OCI-LY1 (cell line): ENCODE measurements around the gene QPRT.

Source experiments
- H2AFZ ChIP-seq: fragments of 200-600 bp; sonication (generic), shearing (Covaris generic); 2 replicates; pipeline ENCODE4 v1.6.0; 2014; ENCODE audit warnings: antibody characterized with exemption, mild to moderate bottlenecking, low read length
- H3F3A ChIP-seq: fragments of 200-600 bp; sonication (generic), shearing (Covaris generic); 2 replicates; pipeline ENCODE4 v1.6.0; 2014; ENCODE audit warnings: mild to moderate bottlenecking, antibody characterized with exemption, low read length, moderate library complexity; ENCODE audit not compliant: insufficient read depth
- H3K27ac ChIP-seq: fragments of 200-600 bp; sonication (generic); 2 replicates; pipeline ENCODE4 v1.5.1; 2014; ENCODE audit warnings: low read length, mixed run types, mild to moderate bottlenecking, low read depth; ENCODE audit not compliant: poor library complexity, severe bottlenecking
- H3K27me3 ChIP-seq: fragments of 200-600 bp; sonication (generic); 2 replicates; pipeline ENCODE4 v1.6.0; 2014; ENCODE audit warnings: antibody characterized with exemption, mild to moderate bottlenecking, low read length, moderate library complexity; ENCODE audit not compliant: insufficient read depth
- H3K36me3 ChIP-seq: fragments of 200-600 bp; sonication (generic); 2 replicates; pipeline ENCODE4 v1.6.1; 2014; ENCODE audit warnings: mild to moderate bottlenecking, antibody characterized with exemption, low read length, moderate library complexity, mixed read lengths; ENCODE audit not compliant: insufficient read depth
- H3K4me1 ChIP-seq: fragments of 200-600 bp; sonication (generic); 2 replicates; pipeline ENCODE4 v1.5.1; 2014; ENCODE audit warnings: mild to moderate bottlenecking, low read length, moderate library complexity; ENCODE audit not compliant: insufficient read depth, severe bottlenecking
- H3K4me2 ChIP-seq: fragments of 200-600 bp; sonication (generic), shearing (Covaris generic); 2 replicates; pipeline ENCODE4 v1.6.1; 2014; ENCODE audit warnings: low read length
- H3K4me3 ChIP-seq: fragments of 200-600 bp; sonication (generic); 2 replicates; pipeline ENCODE4 v1.5.1; 2014; ENCODE audit warnings: low read length, low read depth, mild to moderate bottlenecking, mixed read lengths; ENCODE audit not compliant: poor library complexity, severe bottlenecking
- H3K79me2 ChIP-seq: fragments of 200-600 bp; shearing (Covaris generic); 2 replicates; pipeline ENCODE4 v1.6.1; 2016; ENCODE audit warnings: mixed run types, low read length, mixed read lengths; ENCODE audit not compliant: insufficient read depth
- H3K9ac ChIP-seq: fragments of 200-600 bp; sonication (generic), shearing (Covaris generic); 2 replicates; pipeline ENCODE4 v1.6.1; 2014; ENCODE audit warnings: mild to moderate bottlenecking, low read length, mixed read lengths
- H3K9me2 ChIP-seq: fragments of 200-600 bp; sonication (generic), shearing (Covaris generic); 2 replicates; pipeline ENCODE4 v1.6.1; 2014; ENCODE audit warnings: low read depth, mild to moderate bottlenecking, low read length, mixed read lengths
- H3K9me3 ChIP-seq: fragments of 200-600 bp; shearing (Covaris generic); 2 replicates; pipeline ENCODE4 v1.6.1; 2014; ENCODE audit warnings: low read length, mixed read lengths
- H4K20me1 ChIP-seq: fragments of 200-600 bp; sonication (generic), shearing (Covaris generic); 2 replicates; pipeline ENCODE4 v1.6.0; 2016; ENCODE audit warnings: mild to moderate bottlenecking, low read length; ENCODE audit not compliant: insufficient read depth
- CTCF ChIP-seq: fragments of 200-600 bp; sonication (generic), shearing (Covaris generic); IDR thresholded peaks from 2 replicates; pipeline ENCODE4 v1.5.1; 2017; ENCODE audit warnings: mild to moderate bottlenecking, antibody characterized with exemption, low read length, moderate library complexity, mixed read lengths
- EZH2 ChIP-seq: fragments of 200-600 bp; sonication (generic), shearing (Covaris generic); IDR thresholded peaks from 2 replicates; pipeline ENCODE4 v1.8.0; 2017; ENCODE audit warnings: borderline replicate concordance, mixed run types, mild to moderate bottlenecking, antibody characterized with exemption, low read length, moderate library complexity, mixed read lengths

Gene QPRT

GRCh38 chr16:29714972-29715371 lies 36.0 kb downstream of the QPRT start:
- TF ChIP-seq CTCF: no peak
- no peak for TF ChIP-seq EZH2
- Histone ChIP-seq H3K79me2 (no peaks in the 10 kb centered on the region), H2AFZ (no peak overlapping the region), H3K27ac (peak overlapping the region; percentile 30), H3K36me3 (no peaks in the 10 kb centered on the region), H3K9ac (no peak overlapping the region), H3F3A (no peaks in the 10 kb centered on the region), H3K4me1 (peaks cover 30% of the 10 kb centered on the region), H3K9me2 (no peaks in the 10 kb centered on the region), H3K4me2 (no peak overlapping the region), H4K20me1 (no peaks in the 10 kb centered on the region), H3K9me3 (no peaks in the 10 kb centered on the region), H3K4me3 (no peak overlapping the region), H3K27me3 (no peaks in the 10 kb centered on the region)

- TF ChIP-seq CTCF (no peak), EZH2 (no peak)
- H3K27ac ChIP-seq: no peak overlapping the region
- no peaks in the 10 kb centered on the region for H3K36me3 ChIP-seq
- H2AFZ ChIP-seq: no peak overlapping the region
- no peaks in the 10 kb centered on the region for H3F3A ChIP-seq
- H3K4me2 ChIP-seq: no peak overlapping the region
- no peaks in the 10 kb centered on the region for H3K9me2 ChIP-seq
- H3K79me2 ChIP-seq: no peaks in the 10 kb centered on the region
- no peaks in the 10 kb centered on the region for H3K9me3 ChIP-seq
- no peak overlapping the region for H3K4me3 ChIP-seq
- H3K27me3 ChIP-seq: no peaks in the 10 kb centered on the region
- no peaks in the 10 kb centered on the region for H4K20me1 ChIP-seq
- no peak overlapping the region for H3K9ac ChIP-seq
- peaks cover 25% of the 10 kb centered on the region for H3K4me1 ChIP-seq
These were observed 38.1 kb downstream of the QPRT start for GRCh38 chr16:29717113-29717512.

- H3K4me1 ChIP-seq: peaks cover 25% of the 10 kb centered on the region
- H3K4me2 ChIP-seq: no peak overlapping the region
- no peak overlapping the region for H3K4me3 ChIP-seq
- no peaks in the 10 kb centered on the region for H3K27me3 ChIP-seq
- H3K9ac ChIP-seq: no peak overlapping the region
- H3K9me2 ChIP-seq: no peaks in the 10 kb centered on the region
- H4K20me1 ChIP-seq: no peaks in the 10 kb centered on the region
- H3K79me2 ChIP-seq: no peaks in the 10 kb centered on the region
- H3K36me3 ChIP-seq: no peaks in the 10 kb centered on the region
- H2AFZ ChIP-seq: no peak overlapping the region
- no peaks in the 10 kb centered on the region for H3K9me3 ChIP-seq
- H3K27ac ChIP-seq: peak overlapping the region; percentile 50
- TF ChIP-seq EZH2 (no peak), CTCF (no peak)
- no peaks in the 10 kb centered on the region for H3F3A ChIP-seq
These were observed 40.1 kb downstream of the QPRT start for GRCh38 chr16:29719063-29719462.
